GM23248 (cell line): ENCODE results near the gene KIAA1671. TPM values are rescaled to one million over a fixed set of nuclear protein-coding genes. Genes with fewer than 3 reads are reported as not detected.

ENCODE experiments used
- DNase-seq: peaks from one replicate; pipeline ENCODE4 v3.0.0-alpha.2; 2015
- H2AFZ ChIP-seq: fragments of 200-600 bp; sonication (generic); 2 replicates; pipeline ENCODE4 v1.6.1; 2016; ENCODE audit warnings: antibody characterized with exemption
- H3F3A ChIP-seq: fragments of 200-600 bp; sonication (generic); 2 replicates; pipeline ENCODE4 v1.6.1; 2016; ENCODE audit warnings: mild to moderate bottlenecking, antibody characterized with exemption, mixed run types; ENCODE audit not compliant: insufficient read depth
- H3K27ac ChIP-seq: fragments of 200-600 bp; sonication (generic); 2 replicates; pipeline ENCODE4 v1.5.1; 2016; ENCODE audit warnings: mild to moderate bottlenecking
- H3K27me3 ChIP-seq: fragments of 200-600 bp; sonication (generic); replicated peaks from 2 replicates; pipeline ENCODE4 v1.6.1; 2016; ENCODE audit warnings: mild to moderate bottlenecking; ENCODE audit not compliant: insufficient read depth
- H3K36me3 ChIP-seq: fragments of 200-600 bp; sonication (generic); 2 replicates; pipeline ENCODE4 v1.6.1; 2016; ENCODE audit warnings: low read depth, mild to moderate bottlenecking
- H3K4me1 ChIP-seq: fragments of 200-600 bp; sonication (generic); 2 replicates; pipeline ENCODE4 v1.6.1; 2016; ENCODE audit warnings: mild to moderate bottlenecking; ENCODE audit not compliant: insufficient read depth
- H3K4me2 ChIP-seq: fragments of 200-600 bp; sonication (generic); one replicate; pipeline ENCODE4 v1.6.1; 2016; ENCODE audit warnings: mild to moderate bottlenecking; ENCODE audit not compliant: unreplicated experiment
- H3K4me3 ChIP-seq: fragments of 200-600 bp; sonication (generic); 2 replicates; pipeline ENCODE4 v1.5.1; 2016; ENCODE audit warnings: mild to moderate bottlenecking
- H3K79me2 ChIP-seq: fragments of 200-600 bp; sonication (generic); 2 replicates; pipeline ENCODE4 v1.6.1; 2016; ENCODE audit warnings: mild to moderate bottlenecking; ENCODE audit not compliant: insufficient read depth
- H3K9ac ChIP-seq: fragments of 200-600 bp; sonication (generic); 2 replicates; pipeline ENCODE4 v1.6.1; 2016; ENCODE audit warnings: mild to moderate bottlenecking
- H3K9me2 ChIP-seq: fragments of 200-600 bp; sonication (generic); 2 replicates; pipeline ENCODE4 v1.6.1; 2016; ENCODE audit warnings: mixed run types, mild to moderate bottlenecking, moderate library complexity; ENCODE audit not compliant: insufficient read depth
- H3K9me3 ChIP-seq: fragments of 200-600 bp; sonication (generic); one replicate; pipeline ENCODE4 v1.6.1; 2017; ENCODE audit warnings: low read depth
- H4K20me1 ChIP-seq: fragments of 200-600 bp; sonication (generic); 2 replicates; pipeline ENCODE4 v1.6.0; 2016; ENCODE audit not compliant: insufficient read depth
- EZH2 ChIP-seq: fragments of 200-600 bp; sonication (generic); IDR thresholded peaks from 2 replicates; pipeline ENCODE4 v1.6.1; 2018; ENCODE audit warnings: antibody characterized with exemption, mild to moderate bottlenecking; ENCODE audit not compliant: insufficient read depth, poor library complexity, severe bottlenecking
- EZH2phosphoT487 ChIP-seq: fragments of 200-600 bp; sonication (generic); IDR thresholded peaks from 2 replicates; pipeline ENCODE4 v1.6.1; 2018; ENCODE audit warnings: antibody characterized with exemption, moderate library complexity, mild to moderate bottlenecking, low read depth; ENCODE audit not compliant: insufficient read depth
- WGBS, 2 experiments: methylation state at CpG; one replicate each; pipeline ENCODE4 v1.1.6; 2015 to 2017; ENCODE audit warnings: low lambda C conversion rate in 2 of 2, low coverage in 1 of 2; ENCODE audit errors: missing lambda C conversion rate in 2 of 2; 5-methylcytosine and 5-hydroxymethylcytosine counted together
- in situ Hi-C: fragments of 300-500 bp; cut with MboI; formaldehyde crosslinking; loops from 2 replicates; pipeline ENCODE4 v1.15.0; 2020
- polyA plus RNA-seq: library from polyadenylated mRNA; unstranded; fragments of >200 nt; fragmentation: Nextera tagmentation; extraction: Ambion mirVana; gene quantifications from 2 replicates; pipeline ENCODE4 v1.2.1, GENCODE V29; 2016
- total RNA-seq: library from RNA; depleted of rRNA; stranded (reverse); fragments of >200 nt; shearing (Covaris generic); gene quantifications from 2 replicates; pipeline ENCODE4 v1.2.3, GENCODE V29; 2014

KIAA1671 gene
- total and polyA plus RNA-seq, 2 experiments from 2014 or later, result 0.25 to 0.76 TPM

GRCh38 chr22:25100402-25100801 is 147.9 kb downstream of the KIAA1671 start:
- H3K9me2 ChIP-seq, result no peaks in the 10 kb centered on the region
- H3K4me1 ChIP-seq, result no peaks in the 10 kb centered on the region
- H3K36me3 ChIP-seq, result no peaks in the 10 kb centered on the region
- no peak overlapping the region for H3K4me2 ChIP-seq
- H2AFZ ChIP-seq, result no peak overlapping the region
- H3F3A ChIP-seq, result no peaks in the 10 kb centered on the region
- H3K4me3 ChIP-seq, result no peak overlapping the region
- no peaks in the 10 kb centered on the region for H3K27me3 ChIP-seq
- H3K9ac ChIP-seq, result no peak overlapping the region
- H3K9me3 ChIP-seq, result no peaks in the 10 kb centered on the region
- no peaks in the 10 kb centered on the region for H3K79me2 ChIP-seq
- no peak overlapping the region for H3K27ac ChIP-seq
- H4K20me1 ChIP-seq, result no peaks in the 10 kb centered on the region
- TF ChIP-seq EZH2phosphoT487 (no peak), EZH2 (no peak)
- no peak for DNase-seq
- in situ Hi-C loops, result no loop called here
- 54 to 67% methylated on average over 4 of the region's 4 CpGs for WGBS, 2 experiments

- H3K4me2 ChIP-seq, result no peak overlapping the region
- H4K20me1 ChIP-seq, result no peaks in the 10 kb centered on the region
- no peaks in the 10 kb centered on the region for H3F3A ChIP-seq
- no peaks in the 10 kb centered on the region for H3K9me2 ChIP-seq
- H3K9ac ChIP-seq, result no peak overlapping the region
- no peaks in the 10 kb centered on the region for H3K27me3 ChIP-seq
- no peak overlapping the region for H3K27ac ChIP-seq
- H3K79me2 ChIP-seq, result no peaks in the 10 kb centered on the region
- no peak for DNase-seq
- no peak overlapping the region for H2AFZ ChIP-seq
- H3K4me1 ChIP-seq, result no peaks in the 10 kb centered on the region
- 21 to 23% methylated on average over 5 of the region's 5 CpGs for WGBS, 2 experiments
- in situ Hi-C loops, result no loop called here
- no peak overlapping the region for H3K4me3 ChIP-seq
- no peak for TF ChIP-seq EZH2
- no peak for TF ChIP-seq EZH2phosphoT487
- no peaks in the 10 kb centered on the region for H3K36me3 ChIP-seq
- no peaks in the 10 kb centered on the region for H3K9me3 ChIP-seq
Measured at GRCh38 chr22:25100948-25101347, 148.4 kb downstream of the KIAA1671 start.

GRCh38 chr22:25101501-25101900 is 149.0 kb downstream of the KIAA1671 start:
- H3K4me1 ChIP-seq, result no peaks in the 10 kb centered on the region
- no peaks in the 10 kb centered on the region for H3K27me3 ChIP-seq
- no peak overlapping the region for H3K4me2 ChIP-seq
- H3K9me3 ChIP-seq, result no peaks in the 10 kb centered on the region
- H3K9ac ChIP-seq, result no peak overlapping the region
- 58 to 64% methylated on average over 4 of the region's 4 CpGs for WGBS, 2 experiments
- H3K9me2 ChIP-seq, result no peaks in the 10 kb centered on the region
- in situ Hi-C loops, result no loop called here
- H3K79me2 ChIP-seq, result no peaks in the 10 kb centered on the region
- no peak for DNase-seq
- no peak for TF ChIP-seq EZH2
- TF ChIP-seq EZH2phosphoT487, result no peak
- H3K4me3 ChIP-seq, result no peak overlapping the region
- no peaks in the 10 kb centered on the region for H4K20me1 ChIP-seq
- no peaks in the 10 kb centered on the region for H3K36me3 ChIP-seq
- H3F3A ChIP-seq, result no peaks in the 10 kb centered on the region
- H2AFZ ChIP-seq, result no peak overlapping the region
- no peak overlapping the region for H3K27ac ChIP-seq

GRCh38 chr22:25101986-25102385 is 149.5 kb downstream of the KIAA1671 start:
- in situ Hi-C loops, result no loop called here
- Histone ChIP-seq H3K36me3 (no peaks in the 10 kb centered on the region), H3K9ac (no peak overlapping the region), H4K20me1 (no peaks in the 10 kb centered on the region), H2AFZ (no peak overlapping the region), H3K4me3 (no peak overlapping the region), H3F3A (no peaks in the 10 kb centered on the region), H3K9me2 (no peaks in the 10 kb centered on the region), H3K79me2 (no peaks in the 10 kb centered on the region), H3K4me2 (no peak overlapping the region), H3K27ac (no peak overlapping the region), H3K9me3 (no peaks in the 10 kb centered on the region), H3K27me3 (no peaks in the 10 kb centered on the region), H3K4me1 (no peaks in the 10 kb centered on the region)
- no peak for DNase-seq
- 54 to 60% methylated on average over 4 of the region's 4 CpGs for WGBS, 2 experiments
- TF ChIP-seq EZH2 (no peak), EZH2phosphoT487 (no peak)

- 66 to 70% methylated on average over 10 of the region's 10 CpGs for WGBS, 2 experiments
- Histone ChIP-seq H2AFZ (no peak overlapping the region), H3K4me1 (no peaks in the 10 kb centered on the region), H3K27ac (no peak overlapping the region), H3K4me2 (no peak overlapping the region), H3K79me2 (no peaks in the 10 kb centered on the region), H3K9me3 (no peaks in the 10 kb centered on the region), H3K36me3 (no peaks in the 10 kb centered on the region), H3F3A (no peaks in the 10 kb centered on the region), H3K27me3 (no peaks in the 10 kb centered on the region), H4K20me1 (no peaks in the 10 kb centered on the region), H3K4me3 (no peak overlapping the region), H3K9ac (no peak overlapping the region), H3K9me2 (no peaks in the 10 kb centered on the region)
- TF ChIP-seq EZH2phosphoT487, result no peak
- TF ChIP-seq EZH2, result no peak
- in situ Hi-C loops, result no loop called here
- no peak for DNase-seq
Measured at GRCh38 chr22:25102722-25103121, 150.2 kb downstream of the KIAA1671 start.
